ENCODE results near the gene SCFD2.

GRCh38 chr4:53137468-53137867 is 228.4 kb downstream of the SCFD2 start:
- TF ChIP-seq CTCF (IDR thresholded peaks at IDR 0.05; ENCODE audit: low read length) (no peak), EZH2 (IDR thresholded peaks at IDR 0.05; ENCODE audit: borderline replicate concordance, low read length) (no peak)
